ENCODE measurements around the gene PTBP1.
A peak's percentile ranks its signal among the peaks of the same experiment; 100 is the strongest.
"Not testable (repeated sequence)": the region's sequence is repeated elsewhere in the genome, so short reads cannot be mapped to it uniquely, and the experiment has no call there.

Gene PTBP1

DNA sequence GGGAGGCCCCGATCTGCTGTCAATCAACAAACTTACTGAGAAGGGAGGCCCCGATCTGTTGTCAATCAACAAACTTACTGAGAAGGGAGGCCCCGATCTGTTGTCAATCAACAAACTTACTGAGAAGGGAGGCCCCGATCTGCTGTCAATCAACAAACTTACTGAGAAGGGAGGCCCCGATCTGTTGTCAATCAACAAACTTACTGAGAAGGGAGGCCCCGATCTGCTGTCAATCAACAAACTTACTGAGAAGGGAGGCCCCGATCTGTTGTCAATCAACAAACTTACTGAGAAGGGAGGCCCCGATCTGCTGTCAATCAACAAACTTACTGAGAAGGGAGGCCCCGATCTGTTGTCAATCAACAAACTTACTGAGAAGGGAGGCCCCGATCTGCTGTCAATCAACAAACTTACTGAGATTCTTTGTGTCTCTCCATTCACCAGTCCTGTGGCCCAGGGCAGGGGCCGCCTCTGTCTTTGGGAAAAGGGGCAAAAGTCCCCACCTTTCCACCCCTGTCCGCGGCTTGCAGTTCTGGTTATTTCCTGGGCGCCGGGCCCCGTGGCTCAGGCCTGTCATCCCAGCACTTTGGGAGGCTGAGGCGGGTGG is 56.5 kb downstream of the PTBP1 start:
- not testable (repeated sequence) for DNase-seq (ENCODE audit: low spot score)

GRCh38 chr19:854549-854948 is 57.3 kb downstream of the PTBP1 start:
- peak; percentile 45 for DNase-seq (ENCODE audit: low spot score)

DNA sequence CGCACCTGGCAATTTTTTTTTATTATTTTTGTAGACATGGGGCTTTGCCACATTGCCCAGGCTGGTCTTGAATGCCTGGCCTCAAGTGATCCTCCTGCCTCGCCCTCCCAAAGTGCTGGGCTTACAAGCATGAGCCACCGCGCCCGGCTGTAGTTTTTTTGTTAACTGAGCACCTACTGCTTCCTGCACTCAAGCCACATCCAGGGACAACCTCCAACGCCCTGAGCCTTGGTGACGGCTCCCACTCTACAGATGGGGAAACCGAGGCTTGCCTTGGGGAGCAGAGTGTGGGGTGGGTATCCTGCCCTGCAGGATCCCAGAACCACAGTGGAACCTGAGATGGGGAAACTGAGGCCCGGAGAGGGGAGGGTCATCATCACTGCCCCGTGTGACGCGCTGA is 57.9 kb downstream of the PTBP1 start:
- no peak for DNase-seq (ENCODE audit: low spot score)

GRCh38 chr19:855566-856120 is 58.4 kb downstream of the PTBP1 start:
- no peak for DNase-seq (ENCODE audit: low spot score)

- DNase-seq (ENCODE audit: low spot score) = no peak
Observed at GRCh38 chr19:858284-858683, 61.0 kb downstream of the PTBP1 start.

GRCh38 chr19:858868-859843 is 61.9 kb downstream of the PTBP1 start, which contains the start of gene CFD:
CFD (plus strand) TSS chr19:859664; CDS start chr19:859690, 26 bp downstream.
- peak; percentile 40 for DNase-seq (ENCODE audit: low spot score)

GRCh38 chr19:861141-861755 is 64.0 kb downstream of the PTBP1 start:
- DNase-seq (ENCODE audit: low spot score) = no peak

Data from NAMALWA (cell line).